GM18519 (cell line): ENCODE results near the gene TMEM170B.
"Not testable (repeated sequence)": the region's sequence is repeated elsewhere in the genome, so short reads cannot be mapped to it uniquely, and the experiment has no call there.

Experiments
- ATAC-seq: cut with Tn5 transposase; IDR thresholded peaks from one replicate; pipeline ENCODE4 v1.9.1; 2021; ENCODE audit warnings: mild to moderate bottlenecking, moderate library complexity; ENCODE audit not compliant: unreplicated experiment, low FRiP score

Gene TMEM170B

GRCh38 chr6:11527274-11527870 lies 10.2 kb upstream of the TMEM170B start:
- ATAC-seq = no peak

- no peak for ATAC-seq
Observed at GRCh38 chr6:11528996-11529395, 8.6 kb upstream of the TMEM170B start.

GRCh38 chr6:11532097-11532496 lies 5.5 kb upstream of the TMEM170B start:
- no peak for ATAC-seq

GRCh38 chr6:11534561-11534960 lies 3.0 kb upstream of the TMEM170B start:
- no peak for ATAC-seq

DNA sequence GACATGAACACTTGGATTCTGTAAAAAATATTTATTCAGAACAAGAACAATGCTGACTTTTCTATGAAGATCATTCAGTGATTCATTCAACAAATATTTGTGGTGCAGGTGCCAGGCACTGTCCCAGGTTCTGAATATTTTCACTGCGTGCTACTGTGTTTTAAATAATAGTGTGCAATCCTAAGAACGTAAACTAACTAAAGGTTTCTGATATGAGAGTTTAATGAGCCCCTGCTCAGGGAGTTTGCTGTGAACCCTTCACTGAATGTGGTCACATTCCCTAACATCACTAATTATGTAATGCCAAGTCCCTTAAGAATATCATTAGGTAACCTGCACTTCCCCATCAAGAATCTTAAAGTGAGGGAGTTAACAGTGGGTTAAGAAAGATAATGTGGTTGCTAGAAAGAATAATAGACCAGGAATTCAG lies 1.7 kb upstream of the TMEM170B start:
- ATAC-seq = no peak

DNA sequence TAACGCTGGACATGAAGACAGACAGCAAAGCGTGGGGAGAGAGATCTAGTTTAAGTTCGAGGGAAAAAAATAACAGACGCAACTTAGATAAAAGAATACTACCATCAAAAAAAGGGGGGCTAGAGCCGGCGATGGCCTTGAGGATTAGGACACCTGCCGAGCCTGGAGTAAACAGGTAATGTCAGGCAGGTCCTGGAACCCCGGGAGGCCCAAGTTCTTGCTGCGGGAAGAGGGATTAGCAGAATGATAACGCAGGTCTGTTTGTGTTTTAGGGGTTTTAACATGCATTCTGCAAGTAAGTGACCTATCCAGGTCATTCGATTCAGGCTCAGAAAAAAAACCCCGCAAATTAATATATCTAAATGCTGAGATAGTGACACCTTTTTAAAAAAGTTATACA lies 754 bp upstream of the TMEM170B start:
- no peak for ATAC-seq

- ATAC-seq = peak; percentile 3
Observed at GRCh38 chr6:11538052-11538818, 686 bp downstream of the TMEM170B start.

DNA sequence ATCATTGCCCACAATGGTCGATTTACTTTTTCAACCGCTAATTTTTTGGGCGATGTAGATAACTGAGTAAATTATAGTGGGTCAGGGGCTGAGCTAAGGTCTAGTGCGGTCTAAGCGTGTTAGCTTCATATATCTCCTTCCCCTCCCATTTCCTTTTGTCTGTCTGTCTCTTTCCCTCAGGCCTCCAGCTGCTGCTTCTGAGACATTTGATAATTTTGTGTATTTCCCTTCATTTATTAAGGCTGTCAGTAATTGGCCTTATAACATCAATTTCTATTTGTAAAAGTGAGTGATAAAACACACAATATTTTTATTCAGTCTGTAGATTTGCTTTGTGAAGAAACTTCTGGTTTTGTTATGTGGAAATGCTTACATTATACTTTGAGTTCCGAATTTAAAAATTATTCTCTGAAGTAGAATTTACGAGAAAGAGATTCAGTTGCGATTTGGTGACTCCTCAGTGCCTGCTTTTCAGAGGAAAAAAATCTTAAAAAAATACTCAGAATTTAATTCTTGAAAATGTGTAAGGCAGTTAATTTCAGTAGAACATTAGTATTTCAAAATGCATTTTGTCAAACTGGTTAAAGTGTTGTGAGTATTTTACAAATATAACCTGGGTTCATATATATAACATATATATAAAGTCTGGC lies 1.4 kb downstream of the TMEM170B start:
- ATAC-seq = no peak

- ATAC-seq = no peak
Observed at GRCh38 chr6:11542863-11543262, 5.3 kb downstream of the TMEM170B start.

DNA sequence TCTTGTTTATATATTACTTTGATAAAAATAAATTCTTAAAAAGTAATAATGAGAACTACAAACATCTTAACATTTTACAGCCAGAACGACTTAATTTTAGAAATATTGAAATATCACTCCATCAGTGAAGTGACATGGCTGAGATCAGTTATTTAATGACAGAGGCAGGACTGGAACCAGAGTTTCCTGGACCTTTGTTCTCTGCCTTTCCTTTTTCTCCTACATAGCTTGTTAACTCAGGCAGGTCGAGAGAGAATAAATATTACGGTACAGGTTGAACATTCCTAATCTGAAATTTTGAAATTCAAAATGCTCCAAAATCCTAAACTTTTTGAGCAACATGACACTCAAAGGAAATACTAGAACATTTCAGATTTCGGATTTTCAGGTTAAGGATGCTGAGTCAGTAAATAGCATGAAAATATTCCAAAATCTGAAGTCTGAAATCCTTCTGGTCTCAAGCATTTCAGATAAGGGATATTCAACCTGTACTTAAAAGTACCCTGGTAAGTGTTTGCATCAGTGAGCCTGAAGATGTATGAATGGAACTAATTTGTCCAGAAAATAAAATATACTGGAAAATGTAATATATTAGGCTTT lies 6.5 kb downstream of the TMEM170B start:
- no peak for ATAC-seq

- not testable (repeated sequence) for ATAC-seq
Observed at GRCh38 chr6:11547846-11548245, 10.3 kb downstream of the TMEM170B start.

DNA sequence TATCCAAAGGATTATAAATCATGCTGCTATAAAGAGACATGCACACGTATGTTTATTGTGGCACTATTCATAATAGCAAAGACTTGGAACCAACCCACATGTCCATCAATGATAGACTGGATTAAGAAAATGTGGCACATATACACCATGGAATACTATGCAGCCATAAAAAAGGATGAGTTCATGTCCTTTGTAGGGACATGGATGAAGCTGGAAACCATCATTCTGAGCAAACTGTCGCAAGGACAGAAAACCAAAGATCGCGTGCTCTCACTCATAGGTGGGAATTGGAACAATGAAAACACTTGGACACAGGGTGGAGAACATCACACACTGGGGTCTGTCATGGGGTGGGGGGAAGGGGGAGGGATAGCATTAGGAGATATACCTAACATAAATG lies 11.0 kb downstream of the TMEM170B start:
- ATAC-seq = not testable (repeated sequence)

GRCh38 chr6:11551053-11551452 lies 13.5 kb downstream of the TMEM170B start:
- no peak for ATAC-seq

DNA sequence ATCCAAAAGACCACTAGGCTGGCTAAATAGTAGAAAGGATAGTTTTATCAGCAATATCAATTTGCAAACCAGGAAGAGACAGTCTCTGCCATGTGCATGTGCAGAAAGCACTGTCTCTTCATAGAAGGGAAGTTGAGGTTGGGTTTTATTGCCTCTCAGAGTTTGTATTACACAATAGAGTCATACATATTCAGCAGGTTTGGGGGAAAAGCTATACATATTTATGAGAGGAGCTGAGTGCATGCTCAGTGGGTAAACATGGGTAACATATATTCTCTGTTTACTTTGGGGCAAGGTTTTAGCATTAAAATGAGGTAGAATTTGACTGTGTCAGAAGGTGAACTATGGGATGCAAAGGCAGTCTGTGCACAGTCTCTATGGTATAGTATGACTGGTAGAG lies 14.9 kb downstream of the TMEM170B start:
- no peak for ATAC-seq

DNA sequence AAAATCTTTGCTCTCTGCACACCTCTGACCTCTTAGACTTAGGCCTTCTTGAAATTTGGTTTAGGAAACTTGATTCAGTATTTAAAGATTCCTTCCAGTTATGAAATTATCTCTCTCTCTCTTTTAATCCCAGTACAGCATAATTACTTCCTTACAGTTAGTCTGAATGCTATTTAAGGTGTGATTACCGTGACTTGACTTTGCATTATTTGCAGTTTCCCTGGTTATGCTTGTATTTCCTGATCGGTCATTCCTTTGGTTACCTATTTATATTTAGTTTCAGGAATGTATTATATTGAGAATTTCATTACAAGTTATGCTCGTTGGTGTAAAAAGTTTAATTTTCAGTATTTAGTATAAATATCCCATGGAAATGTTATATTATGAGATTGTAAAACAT lies 16.3 kb downstream of the TMEM170B start:
- no peak for ATAC-seq

DNA sequence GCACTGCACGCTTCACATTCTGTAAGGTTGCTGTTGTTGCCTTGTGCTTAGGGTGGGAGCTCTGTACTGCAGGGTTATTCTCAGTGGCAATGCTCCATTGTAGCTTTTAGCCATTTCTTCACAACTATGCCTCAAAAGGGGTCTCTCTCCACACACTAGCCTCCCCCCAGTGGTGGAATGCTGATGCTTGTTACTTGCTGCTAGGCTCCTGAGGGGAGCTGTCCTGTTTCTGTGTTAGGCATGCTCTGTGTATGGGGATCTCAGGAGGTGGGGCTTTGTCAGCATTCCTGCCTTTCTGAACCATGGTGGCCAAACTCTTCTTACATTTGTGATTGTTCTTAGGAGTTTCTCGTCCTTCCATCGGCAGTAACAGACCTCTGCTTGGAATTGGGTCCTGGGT lies 18.8 kb downstream of the TMEM170B start:
- ATAC-seq = no peak

GRCh38 chr6:11563793-11564192 lies 26.2 kb downstream of the TMEM170B start:
- no peak for ATAC-seq

DNA sequence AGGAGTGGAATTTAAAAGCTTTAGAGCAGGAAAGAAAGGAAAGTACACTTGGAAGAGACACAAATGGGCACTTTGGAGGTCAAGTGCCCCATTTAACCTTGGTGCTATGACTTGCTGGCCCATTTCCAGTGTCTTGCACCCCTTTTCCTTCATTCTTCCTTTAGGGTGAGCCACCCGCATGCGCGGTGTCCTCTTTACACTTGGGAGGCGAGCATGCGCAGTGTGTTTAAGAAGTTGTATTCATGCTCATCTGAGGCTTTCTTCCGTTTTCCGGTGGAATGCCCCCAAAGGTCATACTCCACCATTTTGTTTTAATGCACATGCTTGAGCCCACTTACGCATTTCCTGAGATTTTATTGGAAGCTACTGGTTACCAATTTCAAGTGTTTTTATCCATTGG lies 29.1 kb downstream of the TMEM170B start:
- no peak for ATAC-seq

DNA sequence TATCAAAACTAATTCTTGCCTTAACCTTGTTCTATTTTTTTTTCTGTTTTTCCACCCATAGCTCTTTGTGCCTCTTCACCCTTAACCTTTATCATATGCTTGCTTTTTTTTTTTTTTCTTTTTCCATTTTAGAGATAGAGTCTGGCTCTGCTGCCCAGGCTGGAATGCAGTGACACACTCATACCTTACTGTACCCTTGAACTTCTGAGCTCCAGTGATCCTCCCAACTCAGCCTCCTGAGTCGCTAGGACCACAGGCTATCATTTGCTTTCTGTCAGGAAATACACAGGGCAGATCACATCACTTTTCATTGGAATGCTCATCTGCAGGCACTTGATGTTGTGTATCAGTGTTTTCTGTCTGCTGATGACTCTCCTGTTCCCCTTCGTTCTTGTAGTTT lies 33.5 kb downstream of the TMEM170B start:
- no peak for ATAC-seq

GRCh38 chr6:11575408-11576033 lies 38.0 kb downstream of the TMEM170B start:
- peak; percentile 86 for ATAC-seq
